ENCODE measurements around the gene AK6.

GRCh38 chr5:69374911-69375446 lies 5.7 kb upstream of the AK6 start:
- TF ChIP-seq, protein P1, sequence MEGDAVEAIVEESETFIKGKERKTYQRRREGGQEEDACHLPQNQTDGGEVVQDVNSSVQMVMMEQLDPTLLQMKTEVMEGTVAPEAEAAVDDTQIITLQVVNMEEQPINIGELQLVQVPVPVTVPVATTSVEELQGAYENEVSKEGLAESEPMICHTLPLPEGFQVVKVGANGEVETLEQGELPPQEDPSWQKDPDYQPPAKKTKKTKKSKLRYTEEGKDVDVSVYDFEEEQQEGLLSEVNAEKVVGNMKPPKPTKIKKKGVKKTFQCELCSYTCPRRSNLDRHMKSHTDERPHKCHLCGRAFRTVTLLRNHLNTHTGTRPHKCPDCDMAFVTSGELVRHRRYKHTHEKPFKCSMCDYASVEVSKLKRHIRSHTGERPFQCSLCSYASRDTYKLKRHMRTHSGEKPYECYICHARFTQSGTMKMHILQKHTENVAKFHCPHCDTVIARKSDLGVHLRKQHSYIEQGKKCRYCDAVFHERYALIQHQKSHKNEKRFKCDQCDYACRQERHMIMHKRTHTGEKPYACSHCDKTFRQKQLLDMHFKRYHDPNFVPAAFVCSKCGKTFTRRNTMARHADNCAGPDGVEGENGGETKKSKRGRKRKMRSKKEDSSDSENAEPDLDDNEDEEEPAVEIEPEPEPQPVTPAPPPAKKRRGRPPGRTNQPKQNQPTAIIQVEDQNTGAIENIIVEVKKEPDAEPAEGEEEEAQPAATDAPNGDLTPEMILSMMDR (IDR thresholded peaks at IDR 0.05), result no peak
- TF ChIP-seq POLR2AphosphoS5 (IDR thresholded peaks at IDR 0.05) (no peak), POLR2A (IDR thresholded peaks at IDR 0.05) (no peak)

Data from sigmoid colon (tissue), 4 donors.